HEK293 (cell line): ENCODE results near the gene PLEKHA5.
A peak's percentile ranks its signal among the peaks of the same experiment; 100 is the strongest.

Experiments
- CTCF ChIA-PET: fragments of 350-600 bp; formaldehyde crosslinking; extraction: SDS; loops from one replicate; lab custom pipeline; 2021; ENCODE audit warnings: antibody characterized with exemption; lab: Yijun Ruan, JAX
- POLR2A ChIA-PET: fragments of 300-600 bp; formaldehyde crosslinking; extraction: SDS; loops from one replicate; lab custom pipeline; 2020; ENCODE audit warnings: antibody characterized with exemption, inconsistent platforms; lab: Yijun Ruan, JAX
- H3K27ac ChIP-seq: fragments of 200-500 bp; sonication (Bioruptor generic); 2 replicates; pipeline ENCODE4 v1.5.1; 2014; ENCODE audit warnings: low read depth, low read length, control low read depth, inconsistent platforms; ENCODE audit errors: extremely low read depth
- H3K36me3 ChIP-seq, 2 experiments: fragments of 200-500 bp in 1 of 2; sonication (Bioruptor generic) in 1 of 2; 1 replicate in 1 of 2; 2 replicates in 1 of 2; pipeline ENCODE4 v1.5.1; 2014 to 2017; ENCODE audit warnings: inconsistent platforms in 2 of 2, low read length in 2 of 2; ENCODE audit not compliant: control insufficient read depth in 2 of 2, insufficient read depth in 1 of 2
- H3K4me1 ChIP-seq: fragments of 200-500 bp; sonication (Bioruptor generic); 2 replicates; pipeline ENCODE4 v1.5.1; 2014; ENCODE audit warnings: mild to moderate bottlenecking, low read length, inconsistent platforms; ENCODE audit not compliant: control insufficient read depth, insufficient read depth
- H3K4me3 ChIP-seq: 2 replicates; pipeline ENCODE4 v1.5.1; 2011; ENCODE audit warnings: low read depth, mild to moderate bottlenecking, control low read depth, low read length, moderate library complexity
- H3K9me3 ChIP-seq: fragments of 200-500 bp; sonication (Bioruptor generic); 2 replicates; pipeline ENCODE4 v1.5.1; 2014; ENCODE audit warnings: low read depth, low read length, inconsistent platforms; ENCODE audit not compliant: control insufficient read depth, insufficient read depth
- ELK4 ChIP-seq: IDR thresholded peaks from 2 replicates; pipeline ENCODE4 v1.6.1; 2011; ENCODE audit warnings: mild to moderate bottlenecking, low read depth, low read length, borderline replicate concordance
- IKZF3 ChIP-seq: fragments of 450-650 bp; IDR thresholded peaks from 2 replicates; pipeline ENCODE4 v1.5.0; 2018; ENCODE audit warnings: missing biosample characterization, mild to moderate bottlenecking, missing genetic modification characterization, moderate library complexity
- MZF1 ChIP-seq: fragments of 450-650 bp; formaldehyde crosslinking; IDR thresholded peaks from 2 replicates; pipeline ENCODE4 v1.5.1; 2017; ENCODE audit warnings: missing biosample characterization, missing genetic modification characterization, borderline replicate concordance
- SETDB1 ChIP-seq: IDR thresholded peaks from one replicate; pipeline ENCODE4 v1.6.1; 2017; ENCODE audit warnings: mild to moderate bottlenecking, low read length, moderate library complexity, mixed read lengths; ENCODE audit not compliant: insufficient read length
- SP7 ChIP-seq: fragments of 450-650 bp; formaldehyde crosslinking; IDR thresholded peaks from 2 replicates; pipeline ENCODE4 v1.5.1; 2016; ENCODE audit warnings: missing biosample characterization, missing genetic modification characterization
- ZBTB1 ChIP-seq: fragments of 450-650 bp; formaldehyde crosslinking; IDR thresholded peaks from 2 replicates; pipeline ENCODE4 v1.5.1; 2016; ENCODE audit warnings: missing biosample characterization, missing genetic modification characterization
- ZFP3 ChIP-seq: fragments of 450-650 bp; formaldehyde crosslinking; IDR thresholded peaks from 2 replicates; pipeline ENCODE4 v1.5.1; 2016; ENCODE audit warnings: low read depth, missing biosample characterization, missing genetic modification characterization
- ZFP41 ChIP-seq: fragments of 450-650 bp; formaldehyde crosslinking; IDR thresholded peaks from 2 replicates; pipeline ENCODE4 v1.5.1; 2016; ENCODE audit warnings: missing biosample characterization, missing genetic modification characterization, borderline replicate concordance
- ZNF138 ChIP-seq: fragments of 450-650 bp; formaldehyde crosslinking; IDR thresholded peaks from 2 replicates; pipeline ENCODE4 v1.5.1; 2016; ENCODE audit warnings: missing biosample characterization, missing genetic modification characterization, borderline replicate concordance
- ZNF211 ChIP-seq: fragments of 450-650 bp; formaldehyde crosslinking; IDR thresholded peaks from 2 replicates; pipeline ENCODE4 v1.5.1; 2016; ENCODE audit warnings: low read depth, missing biosample characterization, missing genetic modification characterization
- ZNF248 ChIP-seq: fragments of 450-650 bp; formaldehyde crosslinking; IDR thresholded peaks from 2 replicates; pipeline ENCODE4 v1.5.1; 2017; ENCODE audit warnings: missing biosample characterization, missing genetic modification characterization
- ZNF394 ChIP-seq: fragments of 450-650 bp; formaldehyde crosslinking; IDR thresholded peaks from 2 replicates; pipeline ENCODE4 v1.5.1; 2016; ENCODE audit warnings: missing biosample characterization, missing genetic modification characterization, mild to moderate bottlenecking, moderate library complexity, borderline replicate concordance
- ZNF404 ChIP-seq: fragments of 450-650 bp; formaldehyde crosslinking; IDR thresholded peaks from 2 replicates; pipeline ENCODE4 v1.5.1; 2017; ENCODE audit warnings: missing biosample characterization, missing genetic modification characterization
- ZNF423 ChIP-seq: fragments of 450-650 bp; formaldehyde crosslinking; IDR thresholded peaks from 2 replicates; pipeline ENCODE4 v1.5.1; 2016; ENCODE audit warnings: missing biosample characterization, missing genetic modification characterization
- ZNF433 ChIP-seq: fragments of 450-650 bp; formaldehyde crosslinking; IDR thresholded peaks from 2 replicates; pipeline ENCODE4 v1.5.1; 2016; ENCODE audit warnings: missing biosample characterization, missing genetic modification characterization, low read depth
- ZNF501 ChIP-seq: fragments of 450-650 bp; formaldehyde crosslinking; IDR thresholded peaks from 2 replicates; pipeline ENCODE4 v1.5.1; 2016; ENCODE audit warnings: missing biosample characterization, missing genetic modification characterization
- ZNF600 ChIP-seq: fragments of 450-650 bp; formaldehyde crosslinking; IDR thresholded peaks from 2 replicates; pipeline ENCODE4 v1.5.1; 2016; ENCODE audit warnings: missing biosample characterization, missing genetic modification characterization
- ZNF629 ChIP-seq: fragments of 450-650 bp; formaldehyde crosslinking; IDR thresholded peaks from 2 replicates; pipeline ENCODE4 v1.5.1; 2017; ENCODE audit warnings: missing biosample characterization, missing genetic modification characterization
- ZNF658 ChIP-seq: fragments of 450-650 bp; formaldehyde crosslinking; IDR thresholded peaks from 2 replicates; pipeline ENCODE4; 2016; ENCODE audit warnings: missing biosample characterization, missing genetic modification characterization
- ZNF670 ChIP-seq: fragments of 450-650 bp; formaldehyde crosslinking; IDR thresholded peaks from 2 replicates; pipeline ENCODE4 v1.5.1; 2016; ENCODE audit warnings: missing biosample characterization, missing genetic modification characterization, low read depth
- ZSCAN23 ChIP-seq: fragments of 450-650 bp; formaldehyde crosslinking; IDR thresholded peaks from 2 replicates; pipeline ENCODE4 v1.5.1; 2016; ENCODE audit warnings: missing biosample characterization, missing genetic modification characterization
- ZSCAN5A ChIP-seq: fragments of 450-650 bp; formaldehyde crosslinking; IDR thresholded peaks from 2 replicates; pipeline ENCODE4 v1.5.1; 2016; ENCODE audit warnings: missing biosample characterization, missing genetic modification characterization
- TF ChIP-seq, protein P1 (sequence below): fragments of 450-650 bp; formaldehyde crosslinking; IDR thresholded peaks from 2 replicates; pipeline ENCODE4 v1.5.1; 2016; ENCODE audit warnings: missing biosample characterization, missing genetic modification characterization, low read depth
- TF ChIP-seq, protein P2 (sequence below): fragments of 450-650 bp; formaldehyde crosslinking; IDR thresholded peaks from 2 replicates; pipeline ENCODE4 v1.5.1; 2017; ENCODE audit warnings: missing biosample characterization, missing genetic modification characterization
- TF ChIP-seq, protein P3 (sequence below): fragments of 450-650 bp; formaldehyde crosslinking; IDR thresholded peaks from 2 replicates; pipeline ENCODE4; 2016; ENCODE audit warnings: missing biosample characterization, missing genetic modification characterization

Gene PLEKHA5

GRCh38 chr12:19220205-19220604 lies 90.7 kb downstream of the PLEKHA5 start:
- TF ChIP-seq, protein P1, sequence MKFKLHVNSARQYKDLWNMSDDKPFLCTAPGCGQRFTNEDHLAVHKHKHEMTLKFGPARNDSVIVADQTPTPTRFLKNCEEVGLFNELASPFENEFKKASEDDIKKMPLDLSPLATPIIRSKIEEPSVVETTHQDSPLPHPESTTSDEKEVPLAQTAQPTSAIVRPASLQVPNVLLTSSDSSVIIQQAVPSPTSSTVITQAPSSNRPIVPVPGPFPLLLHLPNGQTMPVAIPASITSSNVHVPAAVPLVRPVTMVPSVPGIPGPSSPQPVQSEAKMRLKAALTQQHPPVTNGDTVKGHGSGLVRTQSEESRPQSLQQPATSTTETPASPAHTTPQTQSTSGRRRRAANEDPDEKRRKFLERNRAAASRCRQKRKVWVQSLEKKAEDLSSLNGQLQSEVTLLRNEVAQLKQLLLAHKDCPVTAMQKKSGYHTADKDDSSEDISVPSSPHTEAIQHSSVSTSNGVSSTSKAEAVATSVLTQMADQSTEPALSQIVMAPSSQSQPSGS (tag by site-specific recombination), result peak; percentile 58; the same call in 1 of the 2 replicates
- no peak for TF ChIP-seq ZNF138 (tag by site-specific recombination)
- TF ChIP-seq ZNF629, result peak; percentile 41; the same call in 1 of the 2 replicates
- no peak for TF ChIP-seq ZNF600 (tag by site-specific recombination)
- TF ChIP-seq ZNF670 (tag by site-specific recombination), result no peak
- TF ChIP-seq SETDB1, result no peak
- TF ChIP-seq, protein P2, sequence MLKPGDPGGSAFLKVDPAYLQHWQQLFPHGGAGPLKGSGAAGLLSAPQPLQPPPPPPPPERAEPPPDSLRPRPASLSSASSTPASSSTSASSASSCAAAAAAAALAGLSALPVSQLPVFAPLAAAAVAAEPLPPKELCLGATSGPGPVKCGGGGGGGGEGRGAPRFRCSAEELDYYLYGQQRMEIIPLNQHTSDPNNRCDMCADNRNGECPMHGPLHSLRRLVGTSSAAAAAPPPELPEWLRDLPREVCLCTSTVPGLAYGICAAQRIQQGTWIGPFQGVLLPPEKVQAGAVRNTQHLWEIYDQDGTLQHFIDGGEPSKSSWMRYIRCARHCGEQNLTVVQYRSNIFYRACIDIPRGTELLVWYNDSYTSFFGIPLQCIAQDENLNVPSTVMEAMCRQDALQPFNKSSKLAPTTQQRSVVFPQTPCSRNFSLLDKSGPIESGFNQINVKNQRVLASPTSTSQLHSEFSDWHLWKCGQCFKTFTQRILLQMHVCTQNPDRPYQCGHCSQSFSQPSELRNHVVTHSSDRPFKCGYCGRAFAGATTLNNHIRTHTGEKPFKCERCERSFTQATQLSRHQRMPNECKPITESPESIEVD (tag by site-specific recombination), result peak; percentile 17; the same call in 1 of the 2 replicates
- CTCF ChIA-PET, result interaction anchor here (0.7 kb wide), 1 partner anchor 790 kb away, joined by 3 read pairs; no protein-coding TSS in a partner anchor
- Histone ChIP-seq H3K4me1 (0 out of 2 replicates have a peak, but pooled peaks cover 2% of the 10 kb centered on the region), H3K36me3 (no peaks in the 10 kb centered on the region), H3K9me3 (no peaks in the 10 kb centered on the region), H3K27ac (no peak overlapping the region), H3K4me3 (no peak overlapping the region)
- POLR2A ChIA-PET, result interaction anchor here (0.6 kb wide), 1 partner anchor 114 kb away, joined by 4 read pairs; no protein-coding TSS in a partner anchor

- TF ChIP-seq ELK4 (no peak), IKZF3 (no peak), ZNF211 (tag by site-specific recombination) (no peak), MZF1 (no peak), ZSCAN5A (tag by site-specific recombination) (no peak)
- ChIA-PET CTCF (interaction anchor here (0.6 to 0.7 kb wide), 2 partner anchors 185 to 791 kb away, joined by 3 to 5 read pairs; no protein-coding TSS in a partner anchor), POLR2A (no interaction called here)
- Histone ChIP-seq H3K27ac (no peak overlapping the region), H3K36me3 (no peaks in the 10 kb centered on the region), H3K4me1 (0 out of 2 replicates have a peak, but pooled peaks cover 2% of the 10 kb centered on the region), H3K9me3 (no peaks in the 10 kb centered on the region), H3K4me3 (no peak overlapping the region)
Measured at GRCh38 chr12:19220852-19221466, 91.4 kb downstream of the PLEKHA5 start.

GRCh38 chr12:19222558-19222957 lies 93.0 kb downstream of the PLEKHA5 start:
- Histone ChIP-seq H3K36me3 (no peaks in the 10 kb centered on the region), H3K4me3 (no peak overlapping the region), H3K4me1 (0 out of 2 replicates have a peak, but pooled peaks cover 2% of the 10 kb centered on the region), H3K9me3 (no peaks in the 10 kb centered on the region), H3K27ac (no peak overlapping the region)
- POLR2A ChIA-PET, result no interaction called here
- CTCF ChIA-PET, result interaction anchor here (0.7 to 1.9 kb wide), 5 partner anchors 8 to 128 kb away, joined by 3 to 7 read pairs (median 4); no protein-coding TSS in a partner anchor
- no peak for TF ChIP-seq ZNF248 (tag by site-specific recombination)
- TF ChIP-seq ZSCAN23 (tag by site-specific recombination), result no peak
- no peak for TF ChIP-seq ZNF404
- TF ChIP-seq ZNF670 (tag by site-specific recombination), result no peak
- TF ChIP-seq ZBTB1 (tag by site-specific recombination), result no peak
- no peak for TF ChIP-seq ZNF658
- TF ChIP-seq, protein P3, sequence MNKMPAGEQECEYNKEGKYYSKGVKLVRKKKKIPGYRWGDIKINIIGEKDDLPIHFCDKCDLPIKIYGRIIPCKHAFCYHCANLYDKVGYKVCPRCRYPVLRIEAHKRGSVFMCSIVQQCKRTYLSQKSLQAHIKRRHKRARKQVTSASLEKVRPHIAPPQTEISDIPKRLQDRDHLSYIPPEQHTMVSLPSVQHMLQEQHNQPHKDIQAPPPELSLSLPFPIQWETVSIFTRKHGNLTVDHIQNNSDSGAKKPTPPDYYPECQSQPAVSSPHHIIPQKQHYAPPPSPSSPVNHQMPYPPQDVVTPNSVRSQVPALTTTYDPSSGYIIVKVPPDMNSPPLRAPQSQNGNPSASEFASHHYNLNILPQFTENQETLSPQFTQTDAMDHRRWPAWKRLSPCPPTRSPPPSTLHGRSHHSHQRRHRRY (tag by site-specific recombination), result no peak
- TF ChIP-seq ZNF423 (tag by site-specific recombination), result no peak
- no peak for TF ChIP-seq ZFP3 (tag by site-specific recombination)
- no peak for TF ChIP-seq ZFP41 (tag by site-specific recombination)
- TF ChIP-seq ZNF394 (tag by site-specific recombination), result no peak
- TF ChIP-seq ZNF501, result no peak
- TF ChIP-seq ZNF433 (tag by site-specific recombination), result no peak
- no peak for TF ChIP-seq SP7 (tag by site-specific recombination)
